GM11168 (cell line): ENCODE results near the gene PIGR.
"Not testable (repeated sequence)": the region's sequence is repeated elsewhere in the genome, so short reads cannot be mapped to it uniquely, and the experiment has no call there.

Experiments
- in situ Hi-C: fragments of 300-500 bp; cut with MboI; formaldehyde crosslinking; loops from one replicate; pipeline ENCODE4 v1.12.0; 2022; ENCODE audit warnings: low sequenced_read_pairs; ENCODE audit not compliant: unreplicated experiment

The PIGR gene

GRCh38 chr1:206937425-206937824, 8.8 kb downstream of the PIGR start:
- in situ Hi-C loops, result no loop called here

GRCh38 chr1:206935491-206936067, 10.7 kb downstream of the PIGR start:
- in situ Hi-C loops, result no loop called here

DNA sequence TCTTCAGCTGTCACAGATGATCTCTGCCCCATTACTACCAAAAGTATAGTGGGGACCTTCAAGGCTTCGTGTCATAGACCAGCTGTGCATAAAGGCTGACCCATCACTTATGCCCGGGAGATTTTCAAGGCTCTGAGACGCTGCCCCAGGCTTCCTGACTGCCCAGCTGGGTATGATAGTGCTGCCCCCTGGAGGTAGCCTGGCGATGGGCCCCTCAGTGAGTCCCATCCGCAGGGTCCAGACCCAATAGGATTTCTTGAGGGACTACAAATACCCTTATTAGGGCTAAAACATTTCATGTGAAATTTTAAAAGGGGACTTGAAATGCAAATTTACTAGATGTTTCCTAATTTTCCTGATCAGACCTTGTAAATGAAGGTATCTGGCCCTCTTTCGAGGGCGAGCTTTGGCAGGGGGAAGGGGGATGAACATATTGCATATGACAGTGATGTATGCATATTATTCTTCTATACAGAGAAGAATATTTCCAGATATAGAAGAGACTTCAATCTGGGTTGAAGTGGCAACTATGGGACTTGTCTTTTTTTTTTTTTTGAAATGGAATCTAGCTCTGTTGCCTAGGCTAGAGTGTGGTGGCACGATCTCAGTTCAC, 12.8 kb downstream of the PIGR start:
- in situ Hi-C loops, result no loop called here

DNA sequence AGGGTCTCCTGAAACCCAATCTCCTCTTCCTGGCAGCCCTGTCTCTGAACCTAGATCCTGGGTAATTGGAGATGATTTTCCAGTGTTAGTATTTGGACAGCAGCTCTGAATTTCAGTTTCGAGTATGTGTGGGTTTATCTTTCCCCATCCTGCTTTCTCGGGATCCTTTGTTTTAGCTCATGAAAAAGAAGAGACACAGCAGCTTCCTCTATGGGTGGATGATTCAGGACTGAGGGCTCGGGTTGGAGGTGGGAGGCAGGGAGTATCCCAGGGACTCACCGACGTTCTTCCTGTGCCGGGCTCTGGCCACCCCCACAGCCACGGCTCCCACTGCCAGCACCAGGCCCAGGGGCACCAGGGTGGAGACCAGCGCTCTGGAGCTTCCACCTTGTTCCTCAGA, 14.1 kb downstream of the PIGR start:
- in situ Hi-C loops, result no loop called here

GRCh38 chr1:206931709-206932108, 14.6 kb downstream of the PIGR start:
- in situ Hi-C loops, result no loop called here

- in situ Hi-C loops, result no loop called here
These were observed 16.0 kb downstream of the PIGR start for GRCh38 chr1:206930210-206930798.

- in situ Hi-C loops, result no loop called here
These were observed 16.7 kb downstream of the PIGR start for GRCh38 chr1:206929524-206929923.

GRCh38 chr1:206926286-206926685, 20.0 kb downstream of the PIGR start:
- in situ Hi-C loops, result no loop called here

- in situ Hi-C loops, result no loop called here
These were observed 21.0 kb downstream of the PIGR start for GRCh38 chr1:206925106-206925736.

- in situ Hi-C loops, result no loop called here
These were observed 21.6 kb downstream of the PIGR start for GRCh38 chr1:206924592-206925105.

- in situ Hi-C loops, result not testable (repeated sequence)
These were observed 22.2 kb downstream of the PIGR start for GRCh38 chr1:206923961-206924557.

- in situ Hi-C loops, result no loop called here
These were observed 23.0 kb downstream of the PIGR start for GRCh38 chr1:206923009-206923960.

- in situ Hi-C loops, result no loop called here
These were observed 23.7 kb downstream of the PIGR start for GRCh38 chr1:206922524-206922923.

DNA sequence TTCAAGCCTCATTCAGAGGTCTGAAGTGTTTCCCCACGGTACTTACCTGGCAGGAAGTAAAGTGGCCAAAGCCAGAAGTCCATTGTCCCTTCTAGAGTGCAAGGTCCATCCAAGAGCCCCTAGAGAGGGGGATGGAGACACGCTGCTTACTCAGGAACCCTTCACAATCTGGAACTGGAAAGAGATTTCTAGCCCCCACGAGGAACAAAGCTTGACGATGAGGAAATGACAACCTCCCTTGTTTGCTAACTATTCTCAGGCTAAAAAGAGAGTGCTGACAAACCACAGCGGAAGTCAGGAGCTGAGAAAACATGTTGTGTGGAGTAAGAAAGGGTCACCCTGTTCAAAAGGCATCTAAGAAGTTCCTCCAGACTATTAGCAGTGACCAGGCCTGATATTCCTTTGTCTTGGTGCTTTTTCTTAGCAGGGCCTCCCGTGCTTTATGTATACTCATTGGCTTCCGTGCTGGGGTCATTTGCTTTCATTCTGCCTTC, 24.4 kb downstream of the PIGR start, which contains the start of gene FCMR:
Gene FCMR (minus strand): TSS at position 170 of the 494 bp plus-strand sequence. CDS start 87 bp downstream, at position 83.
- in situ Hi-C loops, result no loop called here

DNA sequence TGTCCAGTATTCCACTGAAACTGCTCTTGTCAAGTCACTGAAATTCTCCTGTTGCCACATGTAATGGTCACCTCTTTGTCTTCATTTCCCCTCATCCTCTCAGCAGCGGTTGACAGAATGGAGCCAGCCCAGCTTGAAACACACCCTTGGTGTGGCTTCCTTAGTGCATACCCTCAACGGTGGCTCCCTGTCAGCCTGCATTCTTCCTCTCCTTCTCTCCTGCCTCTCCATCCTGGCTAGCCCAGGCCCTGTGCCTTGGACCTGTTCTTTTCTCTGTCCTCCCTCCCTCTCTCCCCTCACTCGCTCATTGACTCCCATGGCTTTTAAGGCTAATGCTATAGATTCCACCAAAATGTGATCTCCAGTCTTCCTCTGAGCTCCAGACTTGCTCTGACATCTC, 28.2 kb downstream of the PIGR start:
- in situ Hi-C loops, result loop anchor here (10.0 kb wide), 1 partner anchor 183 kb away; no protein-coding TSS in a partner anchor

GRCh38 chr1:206916000-206916709, 30.1 kb downstream of the PIGR start:
- in situ Hi-C loops, result loop anchor here (10.0 kb wide), 1 partner anchor 181 kb away; no protein-coding TSS in a partner anchor

GRCh38 chr1:206915030-206915735, 31.1 kb downstream of the PIGR start:
- in situ Hi-C loops, result loop anchor here (10.0 kb wide), 1 partner anchor 180 kb away; no protein-coding TSS in a partner anchor
